Activated CD8-positive, alpha-beta memory T cell treated with anti-CD3 and anti-CD28 coated beads for 24 hours (primary cell): Measurements from ENCODE around the gene CREB3L2.

Source experiments
- DNase-seq: peaks from one replicate; pipeline ENCODE4 v3.0.0-alpha.2; 2020

The CREB3L2 gene

GRCh38 chr7:137967143-137968018 is 34.5 kb downstream of the CREB3L2 start:
- DNase-seq: no peak

GRCh38 chr7:137966641-137967142 is 35.2 kb downstream of the CREB3L2 start:
- DNase-seq: no peak

GRCh38 chr7:137965942-137966640 is 35.8 kb downstream of the CREB3L2 start:
- no peak for DNase-seq

GRCh38 chr7:137964824-137965545 is 36.9 kb downstream of the CREB3L2 start:
- DNase-seq: no peak

DNA sequence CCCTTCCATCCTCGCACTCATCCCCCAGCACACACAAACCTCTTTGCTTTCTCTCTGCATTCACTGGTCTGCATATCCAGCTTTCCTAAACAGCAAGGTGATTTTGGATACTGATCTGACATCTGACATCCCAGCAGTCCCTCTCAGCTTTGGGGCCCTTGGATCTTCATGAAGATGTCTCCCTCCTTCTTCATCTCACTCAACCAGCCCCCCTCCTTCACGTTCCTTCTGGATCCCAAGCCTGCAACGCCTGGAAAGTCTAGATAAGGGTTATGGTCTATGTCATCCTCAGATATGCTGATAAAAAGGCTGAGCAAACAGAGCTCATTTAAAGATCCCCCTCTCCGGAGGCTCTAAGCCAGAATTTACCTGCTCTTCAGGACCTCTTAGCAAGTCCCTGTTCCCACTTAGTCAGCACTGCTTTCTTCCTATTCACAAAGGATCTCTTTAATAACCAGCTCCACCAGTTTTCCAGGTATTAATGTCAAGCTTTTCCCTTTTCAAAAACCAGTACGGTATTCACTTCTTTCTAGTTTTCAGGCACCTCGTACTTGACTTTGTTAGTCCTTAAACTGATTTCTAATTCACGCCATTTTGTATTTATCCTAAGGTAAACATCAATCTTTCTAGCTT is 38.9 kb downstream of the CREB3L2 start:
- DNase-seq: no peak

GRCh38 chr7:137962491-137962874 is 39.4 kb downstream of the CREB3L2 start:
- DNase-seq: no peak

- no peak for DNase-seq
These were observed 40.4 kb downstream of the CREB3L2 start for GRCh38 chr7:137961200-137962177.

DNA sequence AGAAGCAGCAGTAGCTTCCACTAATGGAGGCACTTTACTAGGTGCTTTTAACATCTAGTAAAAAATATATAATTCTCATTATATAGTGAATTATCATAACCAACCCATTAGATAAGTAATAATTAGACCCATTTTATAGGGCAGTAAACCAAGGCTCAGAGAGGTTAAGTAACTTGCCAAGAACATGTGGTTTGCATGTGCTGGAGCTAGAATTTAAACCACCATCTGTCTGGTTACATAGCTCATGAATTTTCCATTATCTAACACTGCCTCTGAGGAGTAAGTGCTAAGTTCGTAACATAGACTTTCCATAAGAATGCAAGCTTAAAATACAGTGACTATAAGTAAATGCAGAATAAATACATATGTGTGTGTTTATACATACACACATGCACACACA is 41.9 kb downstream of the CREB3L2 start:
- DNase-seq: no peak

GRCh38 chr7:137958470-137959431 is 43.1 kb downstream of the CREB3L2 start:
- no peak for DNase-seq

DNA sequence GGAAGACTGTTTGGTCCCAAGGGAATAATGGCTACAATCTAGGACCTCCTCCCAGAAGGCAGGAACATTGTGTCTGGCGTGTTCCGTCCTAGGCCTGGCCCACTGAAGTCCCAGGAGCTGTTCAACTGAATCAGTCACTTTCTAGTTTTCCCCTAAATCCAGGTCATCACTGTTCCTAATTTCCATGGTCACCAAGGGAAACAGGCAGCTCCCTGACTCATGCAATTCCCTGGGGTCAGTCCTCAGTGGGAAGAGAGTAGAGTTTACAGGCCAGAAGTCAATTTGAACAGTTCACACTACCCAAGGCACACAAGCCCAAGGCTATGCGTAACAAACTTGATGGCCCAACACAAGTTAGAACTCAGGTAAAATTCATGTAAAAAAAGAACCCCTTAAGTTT is 44.0 kb downstream of the CREB3L2 start:
- no peak for DNase-seq

GRCh38 chr7:137956591-137956990 is 45.3 kb downstream of the CREB3L2 start:
- no peak for DNase-seq

DNA sequence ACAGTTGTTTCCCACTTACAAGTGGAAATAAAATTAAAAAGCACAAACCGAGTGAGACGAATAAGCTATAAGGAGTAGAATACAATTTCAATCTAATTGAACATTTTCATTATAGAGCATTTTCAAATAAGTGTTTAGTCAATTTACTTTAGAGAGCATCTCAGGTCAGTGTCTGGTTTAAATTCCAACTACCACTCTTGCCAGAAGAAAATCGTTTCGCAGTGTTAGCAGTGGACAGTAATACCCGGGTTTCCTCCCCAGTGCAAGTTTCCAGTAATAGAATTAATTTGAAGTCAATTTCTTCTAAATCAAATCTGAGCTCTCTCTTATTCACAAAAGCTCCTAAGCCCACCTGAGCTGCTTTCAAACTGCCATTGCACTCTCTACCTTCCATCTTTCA is 45.7 kb downstream of the CREB3L2 start:
- no peak for DNase-seq

DNA sequence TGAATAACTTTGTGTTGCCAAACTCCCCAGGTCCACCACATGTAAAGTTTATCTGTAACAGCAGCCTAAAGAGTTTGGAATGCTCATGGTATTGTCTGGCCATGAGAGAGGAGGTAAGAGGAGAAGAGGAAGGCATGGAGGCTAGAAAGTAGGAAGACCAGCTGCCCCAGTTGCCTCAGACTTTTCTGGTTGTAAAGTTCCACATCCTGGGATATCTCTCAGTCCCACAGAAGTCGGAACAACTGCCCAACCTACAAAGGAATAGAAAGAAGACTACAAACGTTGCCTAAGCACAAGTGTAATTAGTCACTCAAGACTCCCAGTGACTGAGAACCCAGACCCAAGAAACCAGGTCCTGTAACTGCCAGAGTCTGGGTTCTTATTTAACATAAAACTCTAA is 47.3 kb downstream of the CREB3L2 start:
- no peak for DNase-seq

- DNase-seq: no peak
These were observed 48.0 kb downstream of the CREB3L2 start for GRCh38 chr7:137953665-137954470.

DNA sequence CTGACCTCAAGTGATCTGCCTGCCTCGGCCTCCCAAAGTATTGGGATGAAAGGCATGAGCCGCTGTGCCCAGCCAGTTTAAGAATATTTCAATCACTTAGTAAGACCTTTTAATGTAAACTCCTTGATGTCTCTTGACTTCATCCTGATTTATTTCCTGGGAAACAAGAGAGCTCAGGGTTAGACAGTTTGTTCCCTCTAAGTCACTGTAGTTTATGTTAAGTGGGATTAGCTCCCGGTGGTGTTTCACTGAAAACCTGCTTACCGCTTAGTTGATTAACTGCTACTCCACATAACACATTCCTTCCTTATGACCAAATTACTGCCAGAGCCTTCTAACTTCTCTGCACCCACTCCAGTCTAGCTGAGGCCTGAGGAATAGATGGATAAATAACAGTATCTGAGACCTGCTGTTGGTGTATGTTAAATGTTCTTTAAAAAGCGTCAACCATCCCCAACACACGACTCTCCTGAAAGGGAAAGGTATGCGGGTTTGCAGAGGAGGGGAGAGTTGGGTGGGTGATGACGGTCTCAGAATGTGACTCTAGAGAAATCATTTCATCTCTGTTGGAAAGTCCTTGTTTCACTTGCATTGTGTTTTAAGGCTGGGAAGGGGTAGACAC is 48.7 kb downstream of the CREB3L2 start:
- no peak for DNase-seq

DNA sequence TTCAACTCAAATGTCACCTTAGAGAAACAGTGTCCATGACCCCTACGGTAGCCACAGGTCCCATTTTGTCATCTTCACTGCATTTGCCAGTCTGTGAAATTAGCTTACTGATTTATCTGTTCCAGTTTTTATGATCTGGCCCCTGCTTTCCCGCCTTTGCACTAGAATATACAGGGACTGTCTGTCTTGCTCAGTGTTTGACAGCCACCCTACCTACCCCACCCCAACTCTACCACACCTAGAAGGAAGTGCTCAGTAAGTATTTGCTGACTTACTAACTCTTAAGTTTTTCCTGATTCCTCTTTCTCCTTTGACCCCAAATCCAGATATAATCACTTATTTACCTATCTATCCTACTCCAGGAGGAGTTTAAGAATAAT is 49.5 kb downstream of the CREB3L2 start:
- DNase-seq: no peak

- DNase-seq: no peak
These were observed 50.0 kb downstream of the CREB3L2 start for GRCh38 chr7:137951700-137952425.

DNA sequence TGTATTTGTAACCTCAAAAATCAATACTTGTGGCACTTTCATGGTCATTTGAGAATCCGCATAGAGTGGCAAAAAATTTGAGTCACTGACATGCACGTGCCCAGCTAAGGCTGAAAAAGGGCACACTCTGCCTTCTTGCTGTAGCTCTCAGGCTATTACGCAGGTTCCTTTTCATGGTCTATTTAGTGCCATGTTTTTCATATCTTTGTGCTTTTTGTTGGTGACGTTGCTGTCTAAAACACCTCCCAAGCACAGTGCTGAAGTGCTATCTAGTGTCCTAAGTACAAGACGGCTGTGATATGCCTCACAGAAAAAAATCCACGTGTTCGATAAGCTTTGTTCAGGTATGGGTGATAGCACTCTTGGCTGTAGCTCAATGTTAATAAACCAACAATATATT is 50.9 kb downstream of the CREB3L2 start:
- DNase-seq: no peak

DNA sequence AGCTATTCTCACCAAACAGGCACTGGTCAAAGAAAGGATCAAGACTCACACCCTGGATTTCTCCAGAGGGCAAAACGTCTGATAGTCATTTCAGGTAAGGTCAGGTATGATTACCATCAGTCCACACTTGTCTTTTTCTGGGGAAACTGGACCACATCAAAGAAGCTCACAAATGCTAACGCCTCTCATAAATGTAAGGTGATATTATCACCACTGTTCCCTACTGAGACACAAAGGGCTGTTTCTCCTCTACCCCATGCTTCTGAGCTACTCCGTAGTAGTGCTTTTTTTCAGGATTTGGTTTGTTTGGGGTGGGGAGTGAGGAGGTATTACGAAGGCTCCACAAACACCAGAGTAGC is 51.6 kb downstream of the CREB3L2 start:
- no peak for DNase-seq
